GM12878 (cell line): ENCODE measurements around the gene ABR.

Experiments
- ASH2L ChIP-seq: fragments of 300-600, 200-600 bp; sonication (generic); IDR thresholded peaks from 2 replicates; pipeline ENCODE4 v1.6.1; 2017; ENCODE audit warnings: low read depth, mild to moderate bottlenecking, borderline replicate concordance
- BCLAF1 ChIP-seq: fragments of 450-650 bp; IDR thresholded peaks from 2 replicates; pipeline ENCODE4 v1.6.1; 2017; ENCODE audit warnings: antibody characterized with exemption, mild to moderate bottlenecking, moderate library complexity
- CTCF ChIP-seq, 3 experiments: IDR thresholded peaks in 2 of 3; conservative IDR thresholded peaks in 1 of 3; 2 replicates each; pipeline ENCODE4 v1.5.1; 2011; ENCODE audit warnings: low read depth in 3 of 3, low read length in 3 of 3, mild to moderate bottlenecking in 3 of 3, control low read depth in 2 of 3, moderate library complexity in 2 of 3, inconsistent platforms in 1 of 3, mixed read lengths in 1 of 3; ENCODE audit not compliant: control insufficient read depth in 2 of 3, insufficient read depth in 1 of 3; ENCODE audit errors: extremely low read depth in 1 of 3
- NFYB ChIP-seq: IDR thresholded peaks from 2 replicates; pipeline ENCODE4 v1.6.1; 2011; ENCODE audit warnings: low read depth, mild to moderate bottlenecking, low read length, improper control_type of control experiment, moderate library complexity; ENCODE audit not compliant: insufficient read depth
- NKRF ChIP-seq: fragments of 450-650 bp; conservative IDR thresholded peaks from 2 replicates; pipeline ENCODE4 v1.6.1; 2017; ENCODE audit warnings: mild to moderate bottlenecking, moderate library complexity
- SIN3A ChIP-seq: IDR thresholded peaks from 2 replicates; pipeline ENCODE4 v1.6.1; 2012; ENCODE audit warnings: low read depth, low read length, improper control_type of control experiment
- USF1 ChIP-seq: IDR thresholded peaks from 2 replicates; pipeline ENCODE4 v1.6.1; 2011; ENCODE audit warnings: borderline replicate concordance, low read depth, mild to moderate bottlenecking, moderate library complexity, mixed read lengths, low read length; ENCODE audit not compliant: insufficient read depth; ENCODE audit errors: extremely low read length
- USF2 ChIP-seq: IDR thresholded peaks from 2 replicates; pipeline ENCODE4 v1.6.1; 2011; ENCODE audit warnings: low read depth, low read length, improper control_type of control experiment, borderline replicate concordance
- YY1 ChIP-seq: IDR thresholded peaks from 2 replicates; pipeline ENCODE4 v1.6.1; 2011; ENCODE audit warnings: low read depth, mild to moderate bottlenecking, low read length
- ZNF274 ChIP-seq: IDR thresholded peaks from one replicate; pipeline ENCODE4 v1.8.0; 2011; ENCODE audit not compliant: insufficient read length, insufficient read depth

GRCh38 chr17:998111-998510, 181.7 kb downstream of the ABR start:
- TF ChIP-seq CTCF (IDR thresholded peaks at IDR 0.05 in 2 of 3, conservative IDR thresholded peaks at IDR 0.05 in 1 of 3; ENCODE audit: control insufficient read depth in 2 of 3, extremely low read depth in 1 of 3, insufficient read depth in 1 of 3, low read depth in 3 of 3, low read length in 3 of 3) (no peak), BCLAF1 (no peak), USF1 (no peak), ASH2L (no peak), USF2 (no peak), ZNF274 (no peak), NKRF (no peak), NFYB (no peak), SIN3A (no peak), YY1 (no peak)
